Occipital lobe (tissue), 2 donors: ENCODE data around the gene KCNMB2. TPM values are rescaled to one million over a fixed set of nuclear protein-coding genes. Genes with fewer than 3 reads are reported as not detected.
"Not testable (repeated sequence)": the region's sequence is repeated elsewhere in the genome, so short reads cannot be mapped to it uniquely, and the experiment has no call there.

Experiments used
- DNase-seq: peaks from one replicate; lab custom pipeline; 2025; lab: John Stamatoyannopoulos, UW
- total RNA-seq: library from RNA; depleted of rRNA; stranded (reverse); fragments of >200 nt; gene quantifications from one replicate; pipeline ENCODE4 v1.2.3, GENCODE V29; 2014

KCNMB2 gene
- total RNA-seq, 1 donor from 2014 or later: 15.4 TPM

- no peak for DNase-seq
These were observed 323.1 kb downstream of the KCNMB2 start for GRCh38 chr3:178859386-178859785.

- not testable (repeated sequence) for DNase-seq
These were observed 323.7 kb downstream of the KCNMB2 start for GRCh38 chr3:178859900-178860436.

- DNase-seq: no peak
These were observed 332.4 kb downstream of the KCNMB2 start for GRCh38 chr3:178868681-178869080.

- no peak for DNase-seq
These were observed 333.8 kb downstream of the KCNMB2 start for GRCh38 chr3:178870085-178870484.

GRCh38 chr3:178875157-178875556, 338.9 kb downstream of the KCNMB2 start:
- DNase-seq: no peak

- no peak for DNase-seq
These were observed 339.6 kb downstream of the KCNMB2 start for GRCh38 chr3:178875836-178876235.

GRCh38 chr3:178880274-178880673, 344.0 kb downstream of the KCNMB2 start:
- no peak for DNase-seq
